Lower leg skin (tissue), 4 donors: ENCODE data around the gene INPP4B. TPM values are rescaled to one million over a fixed set of nuclear protein-coding genes. Genes with fewer than 3 reads are reported as not detected.

ENCODE experiments used
- DNase-seq, 2 donors: peaks; one replicate each; pipeline ENCODE4 v3.0.0-alpha.2; 2019; ENCODE audit warnings: low spot score in 2 of 2
- H3K4me3 ChIP-seq: fragments of 200-600 bp; sonication (generic); 2 replicates; pipeline ENCODE4 v1.5.1; 2017; ENCODE audit warnings: mild to moderate bottlenecking, low read depth; ENCODE audit not compliant: poor library complexity, severe bottlenecking
- CTCF ChIP-seq, 3 donors: fragments of 450-650 bp; IDR thresholded peaks; one replicate each; pipeline ENCODE4 v1.5.1; 2016; ENCODE audit warnings: antibody characterized with exemption in 3 of 3, mild to moderate bottlenecking in 3 of 3, moderate library complexity in 2 of 3
- POLR2A ChIP-seq, 2 donors: fragments of 450-650 bp; IDR thresholded peaks; one replicate each; pipeline ENCODE4 v1.6.1; 2016 to 2017; ENCODE audit warnings: antibody characterized with exemption in 2 of 2, mild to moderate bottlenecking in 1 of 2, moderate library complexity in 1 of 2
- WGBS, 2 donors: methylation state at CpG; one replicate each; pipeline ENCODE4 v1.1.5; 2018; 5-methylcytosine and 5-hydroxymethylcytosine counted together
- intact Hi-C: fragments of 100-400 bp; cut with DNase I; formaldehyde crosslinking; loops from one replicate; pipeline ENCODE4 v1.15.0; 2023; ENCODE audit warnings: low total_unique reads
- total RNA-seq, 4 donors: library from RNA; depleted of rRNA; stranded (reverse); fragments of >200 nt; gene quantifications; one replicate each; pipeline ENCODE4 v1.1.0, GENCODE V29; 2016

INPP4B gene
- total RNA-seq, 4 donors from 2014 or later, result 7.6 to 18.5 (median 17.6) TPM

- TF ChIP-seq POLR2A (IDR thresholded peaks at IDR 0.05) (no peak), CTCF (IDR thresholded peaks at IDR 0.05) (no peak)
- whole genome bisulfite sequencing, 2 donors, result 86 to 94% methylated on average over 3 of the region's 3 CpGs
- intact Hi-C loops, result no loop called here
- no peak overlapping the region for H3K4me3 ChIP-seq
- no peak for DNase-seq
Measured at GRCh38 chr4:142098380-142098779, 747.7 kb downstream of the INPP4B start.

GRCh38 chr4:142097015-142097414, 749.1 kb downstream of the INPP4B start:
- no peak overlapping the region for H3K4me3 ChIP-seq
- WGBS, 2 donors, result 98 to 99% methylated on average over 3 of the region's 3 CpGs
- no peak for DNase-seq
- intact Hi-C loops, result no loop called here
- TF ChIP-seq CTCF (IDR thresholded peaks at IDR 0.05) (no peak), POLR2A (IDR thresholded peaks at IDR 0.05) (no peak)

GRCh38 chr4:142095886-142096605, 750.1 kb downstream of the INPP4B start:
- 42 to 46% methylated on average over 3 of the region's 3 CpGs for WGBS, 2 donors
- no peak overlapping the region for H3K4me3 ChIP-seq
- peak in 1 of 2 donors; percentile 57 for DNase-seq
- intact Hi-C loops, result no loop called here
- TF ChIP-seq CTCF (IDR thresholded peaks at IDR 0.05), result no peak
- no peak for TF ChIP-seq POLR2A (IDR thresholded peaks at IDR 0.05)

GRCh38 chr4:142092941-142093340, 753.2 kb downstream of the INPP4B start:
- TF ChIP-seq POLR2A (IDR thresholded peaks at IDR 0.05) (no peak), CTCF (IDR thresholded peaks at IDR 0.05) (no peak)
- 78 to 87% methylated on average over 1 of the region's 1 CpG for WGBS, 2 donors
- no peak overlapping the region for H3K4me3 ChIP-seq
- intact Hi-C loops, result no loop called here
- DNase-seq, result no peak

- intact Hi-C loops, result no loop called here
- peak in 1 of 2 donors; percentile 41 for DNase-seq
- 15 to 17% methylated on average over 4 of the region's 4 CpGs for WGBS, 2 donors
- TF ChIP-seq POLR2A (IDR thresholded peaks at IDR 0.05), result no peak
- TF ChIP-seq CTCF (IDR thresholded peaks at IDR 0.05), result no peak
- no peak overlapping the region for H3K4me3 ChIP-seq
Measured at GRCh38 chr4:142091691-142092182, 754.4 kb downstream of the INPP4B start.
